ENCODE data around the gene IL17C. TPM values are rescaled to one million over a fixed set of nuclear protein-coding genes. Genes with fewer than 3 reads are reported as not detected.

IL17C gene
- total and polyA plus RNA-seq, 2 of the 8 experiments (the other 6 are each of a cell fraction or from before 2014, with no cell fraction given) = 1.1 to 1.9 TPM

DNA sequence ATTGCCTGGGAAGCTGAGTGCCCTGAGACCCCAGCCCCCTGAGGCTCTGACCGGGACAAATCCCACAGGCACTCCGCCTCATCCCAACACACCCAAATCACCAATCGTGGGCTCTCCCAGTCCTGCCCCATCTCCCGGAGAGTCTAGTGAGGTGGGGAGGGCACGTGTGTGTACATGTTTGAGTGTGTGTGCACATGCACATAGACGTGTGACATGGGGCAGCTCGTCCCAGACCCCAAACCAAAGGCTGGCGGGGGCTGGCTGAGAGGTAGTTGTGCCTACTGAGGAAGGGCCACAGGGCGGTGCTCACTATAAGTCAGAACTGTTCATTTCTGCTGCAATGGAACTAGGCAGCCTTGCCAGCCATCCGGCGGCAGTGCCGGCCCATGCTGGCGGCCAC is 39.3 kb downstream of the IL17C start:
- H3K9me3 ChIP-seq (ENCODE audit: insufficient read depth in 2 of 2, low read depth in 1 of 2, low read length in 1 of 2) = no peaks in the 10 kb centered on the region
- no peaks in the 10 kb centered on the region for H3K27me3 ChIP-seq (replicated peaks in 1 of 4; ENCODE audit: control insufficient read depth in 3 of 4, extremely low read depth in 1 of 4, insufficient read depth in 3 of 4, low read length in 3 of 4)
- H2BK15ac ChIP-seq (ENCODE audit: low read length) = no peak overlapping the region
- no peak overlapping the region for H3K23ac ChIP-seq (ENCODE audit: insufficient read length)
- H3K4me3 ChIP-seq (ENCODE audit: extremely low read depth in 1 of 4, insufficient read depth in 2 of 4, low read depth in 3 of 4, low read length in 4 of 4) = no peak overlapping the region
- no peak overlapping the region for H3K56ac ChIP-seq (replicated peaks; ENCODE audit: insufficient read length, low read depth, low read length)
- no peaks in the 10 kb centered on the region for H3K79me1 ChIP-seq (ENCODE audit: low read depth, low read length)
- no peak overlapping the region for H3K27ac ChIP-seq (ENCODE audit: low read depth, low read length)
- 89% methylated on average over 13 of the region's 13 CpGs; no CpG with 5 or more reads in 1 of the 2 experiments for WGBS, 2 experiments (ENCODE audit: extremely low coverage in 1 of 2, insufficient coverage in 1 of 2, insufficient read length in 1 of 2, insufficient replicate concordance in 2 of 2, low coverage in 1 of 2, low lambda C conversion rate in 2 of 2, missing lambda C conversion rate in 1 of 2)
- H3K4ac ChIP-seq (replicated peaks; ENCODE audit: insufficient read length, low read depth, low read length) = no peak overlapping the region
- no peaks in the 10 kb centered on the region for H3K79me2 ChIP-seq (ENCODE audit: control insufficient read depth in 1 of 2, insufficient read depth in 2 of 2, low read length in 2 of 2)
- no peak for FAIRE-seq
- no peaks in the 10 kb centered on the region for H3K36me3 ChIP-seq (ENCODE audit: control insufficient read depth in 2 of 4, insufficient read depth in 4 of 4, low read length in 3 of 4)
- no peak for TF ChIP-seq NANOG (IDR thresholded peaks at IDR 0.05; ENCODE audit: insufficient read depth, low read depth, low read length, poor library complexity, severe bottlenecking)
- no peak overlapping the region for H2BK20ac ChIP-seq (ENCODE audit: low read length)
- no peak overlapping the region for H3K14ac ChIP-seq (ENCODE audit: insufficient read length)
- no peak overlapping the region for H4K5ac ChIP-seq (ENCODE audit: insufficient read length, low read depth, low read length)
- CTCF ChIA-PET (ENCODE audit: partially characterized antibody) = interaction anchor here (0.8 to 9.7 kb wide), 3 partner anchors 9 to 68 kb away, joined by 3 to 87 read pairs (median 3); partner anchors contain the start of gene SNAI3
- POLR2A ChIA-PET (ENCODE audit: partially characterized antibody) = interaction anchor here (1.0 to 1.9 kb wide), 3 partner anchors 9 to 61 kb away, joined by 3 to 8 read pairs (median 3); no protein-coding TSS in a partner anchor
- H2BK5ac ChIP-seq (ENCODE audit: low read depth, low read length) = no peak overlapping the region
- H2BK120ac ChIP-seq (replicated peaks; ENCODE audit: low read depth, low read length) = no peak overlapping the region
- H2BK12ac ChIP-seq (ENCODE audit: low read depth, low read length) = no peak overlapping the region
- no peak overlapping the region for H3K9ac ChIP-seq (replicated peaks in 1 of 4; ENCODE audit: extremely low read depth in 1 of 4, low read depth in 3 of 4, low read length in 3 of 4)
- H4K8ac ChIP-seq (ENCODE audit: extremely low read depth, insufficient read depth, low read length) = 0 out of 2 replicates have a peak overlapping the region, but pooled peaks have one; percentile 16
- no peaks in the 10 kb centered on the region for H3K4me1 ChIP-seq (replicated peaks in 1 of 4; ENCODE audit: control insufficient read depth in 3 of 4, insufficient read depth in 4 of 4, low read length in 3 of 4)
- no peak for DNase-seq (ENCODE audit: low read depth in 1 of 2, low spot score in 2 of 2)
- H2AFZ ChIP-seq (ENCODE audit: low read length) = no peak overlapping the region
- no peak overlapping the region for H3K18ac ChIP-seq (ENCODE audit: extremely low read depth, low read length)
- no peak overlapping the region for H4K91ac ChIP-seq (replicated peaks; ENCODE audit: insufficient read length, low read length)
- H3K4me2 ChIP-seq (ENCODE audit: insufficient read depth in 1 of 2, low read depth in 2 of 2, low read length in 2 of 2) = no peak overlapping the region
- H3K23me2 ChIP-seq (ENCODE audit: low read depth, low read length) = no peaks in the 10 kb centered on the region
- H4K20me1 ChIP-seq (replicated peaks in 1 of 2; ENCODE audit: control insufficient read depth in 1 of 2, insufficient read depth in 2 of 2, low read length in 2 of 2) = peaks cover 0 to 4% of the 10 kb centered on the region in 2 experiments
- no peak overlapping the region for H2AK5ac ChIP-seq (ENCODE audit: low read depth, low read length)

All from H1 (cell line).